Transverse colon (tissue), 3 donors: ENCODE measurements around the gene IL17RB.

Source experiments
- EP300 ChIP-seq: sonication (generic); formaldehyde crosslinking; IDR thresholded peaks from one replicate; pipeline ENCODE4 v1.6.1; 2017; ENCODE audit warnings: antibody characterized with exemption, low read depth
- POLR2A ChIP-seq: fragments of 450-650 bp; IDR thresholded peaks from one replicate; pipeline ENCODE4 v1.6.1; 2016; ENCODE audit warnings: antibody characterized with exemption, mild to moderate bottlenecking, moderate library complexity
- POLR2AphosphoS5 ChIP-seq, 3 donors: sonication (generic); formaldehyde crosslinking; IDR thresholded peaks; one replicate each; pipeline ENCODE4 v1.6.1; 2016; ENCODE audit warnings: antibody characterized with exemption in 3 of 3

DNA sequence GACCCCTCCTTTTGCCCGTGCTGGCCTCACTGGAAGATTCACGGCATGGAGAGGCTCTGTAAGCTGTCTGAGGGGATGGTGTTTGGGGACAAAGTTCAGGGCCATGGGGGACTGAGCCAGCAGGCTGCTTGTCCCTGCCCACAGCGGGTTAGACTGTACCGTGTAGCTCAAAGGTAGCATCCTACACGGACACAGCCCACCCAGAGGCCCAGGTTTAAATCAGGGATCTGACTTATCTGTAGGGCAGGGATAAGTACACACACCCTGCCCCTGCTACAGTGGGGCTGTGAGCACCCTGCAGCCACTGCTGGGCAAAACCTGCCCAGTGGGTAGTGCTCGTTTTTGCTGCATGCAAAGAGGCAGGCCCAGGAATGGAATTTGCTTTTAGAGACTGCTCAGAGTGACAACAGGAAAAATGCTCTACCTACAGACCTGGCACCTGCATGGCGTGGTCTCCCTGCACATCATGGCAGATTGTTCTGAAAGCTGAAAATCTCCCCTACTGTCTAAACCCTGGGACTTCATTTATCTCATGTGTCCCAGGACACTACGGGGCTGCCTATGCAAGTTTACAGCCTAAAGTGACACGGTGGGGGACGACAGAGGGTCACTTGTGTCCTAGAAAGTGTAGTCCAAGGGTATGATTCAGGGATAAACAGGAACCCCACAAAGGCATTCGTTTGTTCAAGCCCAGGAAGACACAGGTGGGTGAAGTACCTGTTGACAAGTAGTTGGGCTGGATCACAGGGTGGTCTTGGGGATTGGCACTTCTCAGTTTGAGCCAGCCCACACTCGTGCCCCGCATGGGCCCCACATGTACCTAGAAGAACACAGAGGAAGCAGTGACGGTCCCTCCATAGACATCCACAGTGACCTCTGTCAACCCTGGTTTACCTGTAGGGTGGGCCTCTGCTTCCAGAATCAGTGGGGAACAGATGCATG is 27.9 kb upstream of the IL17RB start:
- TF ChIP-seq POLR2A (no peak), EP300 (no peak), POLR2AphosphoS5 (IDR thresholded peaks at IDR 0.05) (no peak)
